PC-9 (cell line): ENCODE data around the gene PAX9. TPM values are rescaled to one million over a fixed set of nuclear protein-coding genes. Genes with fewer than 3 reads are reported as not detected.

Experiments used
- BruUV-seq: library from RNA; stranded (reverse); fragments of 400-500 nt; replicated peaks from 2 replicates; lab custom pipeline; 2021; lab: Mats Ljungman, UMichigan
- CTCF ChIA-PET: fragments of 300-600 bp; sonication (Branson Sonifier 250); formaldehyde crosslinking; loops from one replicate; lab custom pipeline; 2022; ENCODE audit warnings: antibody characterized with exemption; lab: Charles Lee
- POLR2A ChIA-PET: fragments of 300-600 bp; sonication (Branson Sonifier 250); formaldehyde crosslinking; loops from one replicate; lab custom pipeline; 2022; ENCODE audit warnings: antibody characterized with exemption; ENCODE audit not compliant: unreplicated experiment; lab: Charles Lee
- DNase-seq, 2 experiments: peaks; one replicate each; pipeline versions ENCODE4 v3.0.0 to v3.0.0-alpha.2; 2015 to 2022; ENCODE audit warnings: mixed read lengths in 1 of 2
- H2AFZ ChIP-seq: fragments of 200-600 bp; sonication (generic); 2 replicates; pipeline ENCODE4 v1.8.1; 2017; ENCODE audit warnings: antibody characterized with exemption
- H3F3A ChIP-seq: fragments of 200-600 bp; sonication (generic); 2 replicates; pipeline ENCODE4 v1.8.1; 2017; ENCODE audit warnings: antibody characterized with exemption, mild to moderate bottlenecking, low read depth; ENCODE audit not compliant: insufficient read depth
- H3K27ac ChIP-seq: fragments of 200-600 bp; sonication (generic); 2 replicates; pipeline ENCODE4 v1.6.1; 2016; ENCODE audit warnings: mixed run types
- H3K27me3 ChIP-seq: fragments of 200-600 bp; sonication (generic); 2 replicates; pipeline ENCODE4 v1.6.1; 2016; ENCODE audit warnings: low read depth, mixed run types; ENCODE audit not compliant: insufficient read depth
- H3K36me3 ChIP-seq: fragments of 200-600 bp; sonication (generic); 2 replicates; pipeline ENCODE4 v1.6.1; 2016; ENCODE audit warnings: low read depth, mixed run types
- H3K4me1 ChIP-seq: fragments of 200-600 bp; sonication (generic); replicated peaks from 2 replicates; pipeline ENCODE4 v1.6.1; 2016; ENCODE audit warnings: mixed run types; ENCODE audit not compliant: insufficient read depth
- H3K4me2 ChIP-seq: fragments of 200-600 bp; sonication (generic); 2 replicates; pipeline ENCODE4 v1.6.1; 2017; ENCODE audit warnings: mixed run types
- H3K4me3 ChIP-seq: fragments of 200-600 bp; sonication (generic); 2 replicates; pipeline ENCODE4 v1.6.1; 2016; ENCODE audit warnings: mixed run types
- H3K79me2 ChIP-seq: fragments of 200-600 bp; sonication (generic); 2 replicates; pipeline ENCODE4 v1.6.1; 2017; ENCODE audit warnings: low read depth, mixed run types
- H3K9me2 ChIP-seq: fragments of 200-600 bp; sonication (generic); 2 replicates; pipeline ENCODE4 v1.8.1; 2017; ENCODE audit warnings: mild to moderate bottlenecking; ENCODE audit not compliant: insufficient read depth
- H3K9me3 ChIP-seq: fragments of 200-600 bp; sonication (generic); 2 replicates; pipeline ENCODE4 v1.8.1; 2016; ENCODE audit warnings: low read depth; ENCODE audit not compliant: insufficient read depth
- H4K20me1 ChIP-seq: fragments of 200-600 bp; sonication (generic); 2 replicates; pipeline ENCODE4 v1.8.1; 2017; ENCODE audit not compliant: insufficient read depth
- EZH2 ChIP-seq: fragments of 200-600 bp; sonication (generic); IDR thresholded peaks from 2 replicates; pipeline ENCODE4 v1.8.0; 2017; ENCODE audit warnings: antibody characterized with exemption, low read depth
- intact Hi-C: fragments of 100-400 bp; cut with micrococcal nuclease; formaldehyde crosslinking; loops from one replicate; pipeline ENCODE4 v1.10.0; 2022; ENCODE audit not compliant: unreplicated experiment
- total RNA-seq: library from RNA; stranded (reverse); gene quantifications from 2 replicates; pipeline ENCODE4 v1.2.3, GENCODE V29; 2021
- TF ChIP-seq, protein P1 (sequence below): fragments of 200-600 bp; sonication (generic); conservative IDR thresholded peaks from 2 replicates; pipeline ENCODE4 v1.6.1; 2017; ENCODE audit warnings: mixed run types, antibody characterized with exemption, mild to moderate bottlenecking, moderate library complexity

PAX9 gene
- total RNA-seq, 1 experiment from 2014 or later = 7.6 TPM

DNA sequence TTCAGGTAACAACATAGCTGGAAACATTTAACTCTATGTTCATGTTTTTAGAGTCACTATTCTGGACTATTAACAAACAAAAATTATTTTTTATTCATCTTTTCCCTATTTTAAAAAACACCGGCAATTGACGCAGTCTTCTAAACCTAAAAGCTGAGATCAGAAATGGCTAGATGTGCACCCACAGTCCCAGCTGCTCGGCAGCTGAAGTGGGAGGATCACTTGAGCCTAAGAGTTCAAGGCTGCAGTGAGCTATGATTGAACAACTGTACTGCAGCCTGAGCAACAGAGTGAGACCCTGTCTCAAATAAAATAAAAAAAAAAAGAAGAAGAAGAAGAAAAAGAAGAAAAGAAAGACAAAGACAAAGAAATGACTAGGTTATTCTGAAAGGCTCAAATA is 64.5 kb downstream of the PAX9 start:
- Histone ChIP-seq H3K4me2 (no peak overlapping the region), H3K27me3 (no peaks in the 10 kb centered on the region), H3K9me3 (no peaks in the 10 kb centered on the region), H3K4me1 (no peaks in the 10 kb centered on the region), H3K9me2 (no peaks in the 10 kb centered on the region), H4K20me1 (no peaks in the 10 kb centered on the region), H3F3A (no peaks in the 10 kb centered on the region), H3K4me3 (no peak overlapping the region), H3K79me2 (no peaks in the 10 kb centered on the region), H3K36me3 (no peaks in the 10 kb centered on the region), H3K27ac (no peak overlapping the region), H2AFZ (no peak overlapping the region)
- DNase-seq = no peak
- POLR2A ChIA-PET = no interaction called here
- no TSS peak for BruUV-seq
- TF ChIP-seq, protein P1, sequence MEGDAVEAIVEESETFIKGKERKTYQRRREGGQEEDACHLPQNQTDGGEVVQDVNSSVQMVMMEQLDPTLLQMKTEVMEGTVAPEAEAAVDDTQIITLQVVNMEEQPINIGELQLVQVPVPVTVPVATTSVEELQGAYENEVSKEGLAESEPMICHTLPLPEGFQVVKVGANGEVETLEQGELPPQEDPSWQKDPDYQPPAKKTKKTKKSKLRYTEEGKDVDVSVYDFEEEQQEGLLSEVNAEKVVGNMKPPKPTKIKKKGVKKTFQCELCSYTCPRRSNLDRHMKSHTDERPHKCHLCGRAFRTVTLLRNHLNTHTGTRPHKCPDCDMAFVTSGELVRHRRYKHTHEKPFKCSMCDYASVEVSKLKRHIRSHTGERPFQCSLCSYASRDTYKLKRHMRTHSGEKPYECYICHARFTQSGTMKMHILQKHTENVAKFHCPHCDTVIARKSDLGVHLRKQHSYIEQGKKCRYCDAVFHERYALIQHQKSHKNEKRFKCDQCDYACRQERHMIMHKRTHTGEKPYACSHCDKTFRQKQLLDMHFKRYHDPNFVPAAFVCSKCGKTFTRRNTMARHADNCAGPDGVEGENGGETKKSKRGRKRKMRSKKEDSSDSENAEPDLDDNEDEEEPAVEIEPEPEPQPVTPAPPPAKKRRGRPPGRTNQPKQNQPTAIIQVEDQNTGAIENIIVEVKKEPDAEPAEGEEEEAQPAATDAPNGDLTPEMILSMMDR = no peak
- no peak for TF ChIP-seq EZH2
- intact Hi-C loops = no loop called here
- CTCF ChIA-PET = no interaction called here

Other genes starting within 250 kb of the PAX9 start
- not detected in 2 replicates for gene NKX2-1, start 141.6 kb upstream of the PAX9 start, total RNA-seq
- gene NKX2-8, start 79.2 kb upstream of the PAX9 start, total RNA-seq = 1.1 and 2.9 TPM in 2 replicates